Pancreas (tissue), 10 donors: ENCODE data around the gene SPTBN2. TPM values are rescaled to one million over a fixed set of nuclear protein-coding genes. Genes with fewer than 3 reads are reported as not detected.

Source experiments
- ATAC-seq, 4 donors: fragments of 200-7000 bp; cut with Tn5 transposase; one replicate each; pipeline versions ENCODE4 v1.8.0 to v1.9.1; 2020; ENCODE audit warnings: mild to moderate bottlenecking in 4 of 4, moderate library complexity in 4 of 4
- DNase-seq, 6 donors: peaks; one replicate each; pipeline ENCODE4 v3.0.0-alpha.2; 2020
- FAIRE-seq: peaks from 2 replicates; lab custom pipeline; 2012; peaks lifted over from hg19 to GRCh38; lab: Jason Lieb, UNC
- H3K27ac ChIP-seq, 4 donors: fragments of 200-600 bp; sonication (generic); 1 replicate in 3 of 4; 2 replicates in 1 of 4; pipeline versions ENCODE4 v1.5.0 to v1.8.0; 2020
- H3K27me3 ChIP-seq, 4 donors: fragments of 200-600 bp; one replicate each; pipeline ENCODE4 v1.8.0; 2021
- H3K36me3 ChIP-seq, 3 donors: fragments of 200-600 bp; sonication (generic) in 1 of 3; one replicate each; pipeline versions ENCODE4 v1.5.0 to v1.8.0; 2020 to 2021
- H3K4me1 ChIP-seq, 3 donors: fragments of 200-600 bp; one replicate each; pipeline ENCODE4 v1.8.0; 2021
- H3K4me3 ChIP-seq, 4 donors: fragments of 200-600 bp; sonication (generic) in 2 of 4; one replicate each; pipeline versions ENCODE4 v1.5.0 to v1.8.0; 2020 to 2021
- H3K9me3 ChIP-seq, 4 donors: fragments of 200-600 bp; one replicate each; pipeline ENCODE4 v1.8.0; 2021
- WGBS, 2 donors: extraction: QIAGEN DNeasy Blood & Tissue Kit; methylation state at CpG; one replicate each; pipeline ENCODE4 v1.1.7; 2013; 5-methylcytosine and 5-hydroxymethylcytosine counted together
- intact Hi-C, 3 donors: fragments of 100-400 bp; cut with DNase I; formaldehyde crosslinking; loops; one replicate each; pipeline versions ENCODE4 v1.11.1 to v1.14.2; 2022
- polyA plus RNA-seq, 2 donors: library from polyadenylated mRNA; stranded (reverse); fragments of 200-250 nt; gene quantifications; one replicate each; pipeline ENCODE4 v1.2.3, GENCODE V29; 2013
- total RNA-seq, 6 donors: library from RNA; stranded (reverse); fragmentation: NEBNext Ultra II Directional in 4 of 6; extraction: Animal tissue kit (Norgen Biotek cat#: 25700) in 4 of 6; gene quantifications; one replicate each; pipeline versions ENCODE4 v1.2.1 to v1.2.4, GENCODE V29; 2021 to 2023
- TF ChIP-seq, protein P1 (sequence below), 4 donors: fragments of 200-600 bp; sonication (generic) in 3 of 4; IDR thresholded peaks; one replicate each; pipeline versions ENCODE4 v1.5.0 to v1.8.0; 2021; ENCODE audit warnings: antibody characterized with exemption in 4 of 4
- donor health status: healthy with polysubstance abuse.
- donor health status: DM: no; HTN: no; CAD: no; lungs with moderate emphysema.
- donor health status: DM: no; HTN: no; CAD: no.
- donor health status: control.
- donor health status: control.
- donor health status: Bipolar disorder and iron deficiency.
- donor health status: DM: yes; HTN: yes; CAD: no.
- donor health status: DM: no; HTN: no; CAD: no.
- donor health status: DM: no; HTN: no; CAD: no.
- donor health status: DM: yes; HTN: yes; CAD: no.

The SPTBN2 gene
- total and polyA plus RNA-seq, 8 donors = 17.8 to 59.8 (median 38.7) TPM

DNA sequence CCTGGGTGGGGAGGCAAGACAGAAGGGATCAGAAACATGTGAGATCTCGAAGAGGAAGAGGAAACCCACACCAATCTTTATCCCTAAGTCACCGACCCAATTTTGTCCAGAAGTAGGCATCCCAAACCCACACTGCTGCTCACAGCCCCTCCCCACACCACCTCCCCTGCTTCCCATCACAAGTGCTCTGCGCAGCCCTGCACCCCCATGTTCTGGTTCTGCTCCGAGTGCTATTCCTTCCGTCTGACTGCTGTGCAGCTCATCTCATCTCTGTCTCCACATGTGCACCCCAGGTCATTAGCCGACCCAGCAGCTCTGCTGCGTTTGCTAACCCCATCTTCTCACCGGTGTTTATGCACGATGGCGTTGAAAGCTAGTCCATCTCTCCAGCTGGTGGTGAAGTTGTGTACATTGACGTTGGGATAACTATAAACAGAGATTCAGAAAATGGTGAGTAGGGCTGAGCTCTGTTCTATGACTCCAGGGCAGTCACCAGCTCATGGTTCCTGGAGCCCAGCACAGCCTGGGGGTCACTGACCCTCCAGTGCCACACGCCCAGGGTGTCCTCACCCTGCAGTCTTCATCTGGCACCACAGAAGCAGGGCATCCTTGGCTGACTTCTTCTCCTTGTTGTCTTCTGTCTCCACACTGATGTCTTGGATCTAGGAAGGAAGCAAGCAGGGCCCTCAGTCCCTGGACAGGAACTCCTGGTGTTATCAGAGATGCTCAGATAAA, 15.1 kb downstream of the SPTBN2 start:
- intact Hi-C loops = no loop called here
- 80 to 83% methylated on average over 12 of the region's 12 CpGs for WGBS, 2 donors
- H3K4me3 ChIP-seq = no peak overlapping the region
- no peak for ATAC-seq
- peaks cover 0 to 3% (median 1%) of the 10 kb centered on the region in 3 donors for H3K4me1 ChIP-seq
- TF ChIP-seq, protein P1, sequence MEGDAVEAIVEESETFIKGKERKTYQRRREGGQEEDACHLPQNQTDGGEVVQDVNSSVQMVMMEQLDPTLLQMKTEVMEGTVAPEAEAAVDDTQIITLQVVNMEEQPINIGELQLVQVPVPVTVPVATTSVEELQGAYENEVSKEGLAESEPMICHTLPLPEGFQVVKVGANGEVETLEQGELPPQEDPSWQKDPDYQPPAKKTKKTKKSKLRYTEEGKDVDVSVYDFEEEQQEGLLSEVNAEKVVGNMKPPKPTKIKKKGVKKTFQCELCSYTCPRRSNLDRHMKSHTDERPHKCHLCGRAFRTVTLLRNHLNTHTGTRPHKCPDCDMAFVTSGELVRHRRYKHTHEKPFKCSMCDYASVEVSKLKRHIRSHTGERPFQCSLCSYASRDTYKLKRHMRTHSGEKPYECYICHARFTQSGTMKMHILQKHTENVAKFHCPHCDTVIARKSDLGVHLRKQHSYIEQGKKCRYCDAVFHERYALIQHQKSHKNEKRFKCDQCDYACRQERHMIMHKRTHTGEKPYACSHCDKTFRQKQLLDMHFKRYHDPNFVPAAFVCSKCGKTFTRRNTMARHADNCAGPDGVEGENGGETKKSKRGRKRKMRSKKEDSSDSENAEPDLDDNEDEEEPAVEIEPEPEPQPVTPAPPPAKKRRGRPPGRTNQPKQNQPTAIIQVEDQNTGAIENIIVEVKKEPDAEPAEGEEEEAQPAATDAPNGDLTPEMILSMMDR (IDR thresholded peaks at IDR 0.05) = no peak
- FAIRE-seq = no peak
- peak in 1 of 6 donors; percentile 5 for DNase-seq
- peaks cover 0 to 28% (median 0%) of the 10 kb centered on the region in 3 donors for H3K36me3 ChIP-seq
- H3K27me3 ChIP-seq = no peaks in the 10 kb centered on the region
- H3K27ac ChIP-seq = no peak overlapping the region
- no peaks in the 10 kb centered on the region for H3K9me3 ChIP-seq

DNA sequence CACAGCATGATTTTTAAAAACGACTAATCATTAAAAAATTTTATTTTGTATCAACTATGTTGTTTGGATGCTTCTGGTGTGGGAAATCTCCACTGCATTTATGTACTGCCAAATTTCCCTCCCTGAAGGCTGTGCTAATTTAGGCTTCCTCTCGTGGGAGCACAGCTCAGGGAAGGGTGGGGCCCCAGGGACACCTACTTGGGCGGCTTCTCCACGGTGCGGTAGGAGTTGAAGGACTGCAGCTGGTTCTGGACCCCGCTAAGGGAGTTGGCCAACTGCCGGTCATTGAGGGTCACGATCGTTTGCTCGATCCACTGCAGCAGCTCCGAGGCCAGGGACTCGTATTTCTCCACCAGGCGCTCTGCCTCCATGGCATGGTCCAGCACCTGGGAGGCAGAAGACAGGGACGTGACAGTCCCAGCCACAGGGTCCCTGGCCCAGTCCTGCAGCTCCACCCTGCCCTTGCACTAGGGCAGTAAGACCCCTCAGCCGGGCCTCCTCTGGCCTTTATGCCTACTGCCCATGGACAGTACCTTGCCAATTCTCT, 18.6 kb downstream of the SPTBN2 start:
- no peak overlapping the region for H3K4me3 ChIP-seq
- 89 to 90% methylated on average over 15 of the region's 15 CpGs for WGBS, 2 donors
- DNase-seq = peak in 1 of 6 donors; percentile 59
- no peak for ATAC-seq
- H3K27ac ChIP-seq = no peak overlapping the region
- no peak for FAIRE-seq
- no peaks in the 10 kb centered on the region for H3K9me3 ChIP-seq
- intact Hi-C loops = no loop called here
- no peaks in the 10 kb centered on the region for H3K27me3 ChIP-seq
- TF ChIP-seq, protein P1 (IDR thresholded peaks at IDR 0.05) = no peak
- no peaks in the 10 kb centered on the region for H3K4me1 ChIP-seq
- H3K36me3 ChIP-seq = peaks cover 0 to 49% (median 0%) of the 10 kb centered on the region in 3 donors

DNA sequence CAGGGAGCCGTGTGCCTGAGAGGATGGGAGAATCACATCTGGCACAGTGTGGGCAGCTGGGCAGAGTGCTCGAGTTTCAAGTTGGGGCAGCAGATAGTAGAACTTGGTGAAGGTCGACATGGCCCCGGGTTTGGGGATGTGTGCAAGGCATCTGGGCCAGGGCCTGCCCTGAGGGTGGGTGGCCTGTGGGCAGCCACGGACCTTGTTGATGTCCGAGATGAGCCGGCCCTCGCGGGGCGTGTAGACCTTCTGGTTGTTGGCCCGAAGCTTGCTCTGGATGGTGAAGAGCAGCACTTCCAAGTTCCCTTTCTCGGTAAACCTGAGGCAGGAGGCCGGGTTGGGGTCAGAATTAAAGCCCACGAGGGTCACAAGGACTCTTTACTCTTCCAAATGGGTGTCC, 20.3 kb downstream of the SPTBN2 start:
- DNase-seq (peak in 2 of 6 donors; percentile 22 to 58), FAIRE-seq (no peak), ATAC-seq (no peak)
- intact Hi-C loops = no loop called here
- peaks cover 0 to 35% (median 0%) of the 10 kb centered on the region in 3 donors for H3K36me3 ChIP-seq
- H3K9me3 ChIP-seq = no peaks in the 10 kb centered on the region
- no peak overlapping the region for H3K27ac ChIP-seq
- TF ChIP-seq, protein P1 (IDR thresholded peaks at IDR 0.05) = no peak
- H3K27me3 ChIP-seq = no peaks in the 10 kb centered on the region
- H3K4me1 ChIP-seq = no peaks in the 10 kb centered on the region
- no peak overlapping the region for H3K4me3 ChIP-seq
- 86 to 88% methylated on average over 14 of the region's 14 CpGs for WGBS, 2 donors

DNA sequence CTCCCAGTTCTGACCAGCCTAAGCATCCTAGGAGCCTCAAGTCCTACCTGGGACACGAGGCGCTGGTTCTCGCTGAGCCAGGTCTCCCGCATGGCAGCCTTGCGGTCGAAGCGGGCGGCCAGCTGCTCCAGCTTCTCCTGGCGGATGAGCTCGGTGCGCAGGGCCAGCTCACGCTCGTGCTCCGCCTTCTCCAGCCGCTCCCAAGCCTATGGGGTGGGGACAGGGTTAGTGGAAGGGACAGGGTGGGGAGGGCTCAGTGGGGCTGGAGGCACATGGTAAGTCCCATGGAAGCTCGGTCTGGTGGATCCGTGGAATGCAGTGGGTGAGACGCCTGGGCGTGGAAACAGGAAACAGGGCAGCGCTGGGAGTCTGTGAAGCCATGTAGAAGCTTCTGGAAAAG, 20.9 kb downstream of the SPTBN2 start:
- H3K4me1 ChIP-seq = no peaks in the 10 kb centered on the region
- WGBS, 2 donors = 95% methylated on average over 20 of the region's 20 CpGs
- ATAC-seq = no peak
- no peak for FAIRE-seq
- DNase-seq = peak in 1 of 6 donors; percentile 56
- H3K9me3 ChIP-seq = no peaks in the 10 kb centered on the region
- no peaks in the 10 kb centered on the region for H3K27me3 ChIP-seq
- H3K36me3 ChIP-seq = peaks cover 0 to 30% (median 0%) of the 10 kb centered on the region in 3 donors
- TF ChIP-seq, protein P1 (IDR thresholded peaks at IDR 0.05) = no peak
- no peak overlapping the region for H3K27ac ChIP-seq
- intact Hi-C loops = no loop called here
- H3K4me3 ChIP-seq = no peak overlapping the region

DNA sequence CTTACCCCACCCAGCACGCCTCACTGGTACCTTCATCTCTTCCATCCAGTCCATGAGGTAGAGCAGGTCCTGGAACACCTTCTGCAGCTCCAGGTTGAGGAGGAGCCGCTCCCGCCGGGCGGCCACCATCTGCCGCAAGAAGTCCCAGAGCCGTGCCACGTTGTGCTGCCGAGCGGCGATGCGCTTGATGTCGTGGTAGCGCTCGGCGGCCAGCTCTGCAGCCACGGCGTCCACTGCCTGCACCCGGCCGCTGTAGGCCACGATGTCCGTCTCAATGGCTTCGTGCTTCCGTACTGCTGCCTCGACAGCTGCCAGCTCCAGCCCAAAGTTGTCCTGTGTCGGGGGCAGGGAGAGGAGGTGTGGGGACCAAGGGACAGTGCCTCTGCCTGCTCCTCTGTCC, 21.5 kb downstream of the SPTBN2 start:
- Histone ChIP-seq H3K27me3 (no peaks in the 10 kb centered on the region), H3K27ac (no peak overlapping the region), H3K9me3 (no peaks in the 10 kb centered on the region), H3K4me1 (no peaks in the 10 kb centered on the region), H3K4me3 (no peak overlapping the region), H3K36me3 (peaks cover 0 to 30% (median 0%) of the 10 kb centered on the region in 3 donors)
- peak in 1 of 6 donors; percentile 40 for DNase-seq
- no peak for FAIRE-seq
- TF ChIP-seq, protein P1 (IDR thresholded peaks at IDR 0.05) = no peak
- intact Hi-C loops = no loop called here
- ATAC-seq = no peak
- 95 to 97% methylated on average over 26 of the region's 26 CpGs for WGBS, 2 donors
